Keratinocyte (primary cell): Measurements from ENCODE around the gene RFX3. TPM values are rescaled to one million over a fixed set of nuclear protein-coding genes. Genes with fewer than 3 reads are reported as not detected.

Source experiments
- DNase-seq: peaks from one replicate; pipeline ENCODE4 v3.0.0-alpha.2; 2011; ENCODE audit warnings: low read depth, missing footprints, low spot score
- FAIRE-seq: peaks from 2 replicates; lab custom pipeline; 2011; peaks lifted over from hg19 to GRCh38; lab: Jason Lieb, UNC
- H2AFZ ChIP-seq: 2 replicates; pipeline ENCODE4 v1.6.0; 2012; ENCODE audit warnings: low read length, control low read depth, inconsistent platforms; ENCODE audit not compliant: control insufficient read depth
- H3K27ac ChIP-seq: 2 replicates; pipeline ENCODE4 v1.5.1; 2011; ENCODE audit warnings: low read length; ENCODE audit not compliant: control insufficient read depth, insufficient read depth
- H3K27me3 ChIP-seq: 3 replicates; pipeline ENCODE4 v1.6.0; 2011; ENCODE audit warnings: low read length; ENCODE audit not compliant: control insufficient read depth, insufficient read depth; ENCODE audit errors: extremely low read depth
- H3K36me3 ChIP-seq, 2 experiments: 2 replicates in 1 of 2; 3 replicates in 1 of 2; pipeline ENCODE4 v1.5.1; 2011; ENCODE audit warnings: low read length in 2 of 2, mild to moderate bottlenecking in 1 of 2; ENCODE audit not compliant: control insufficient read depth in 2 of 2, insufficient read depth in 2 of 2; ENCODE audit errors: extremely low read depth in 1 of 2
- H3K4me1 ChIP-seq: 3 replicates; pipeline ENCODE4 v1.5.1; 2011; ENCODE audit warnings: low read length; ENCODE audit not compliant: control insufficient read depth, insufficient read depth; ENCODE audit errors: extremely low read depth
- H3K4me2 ChIP-seq: 3 replicates; pipeline ENCODE4 v1.6.0; 2011; ENCODE audit warnings: low read depth, low read length; ENCODE audit not compliant: control insufficient read depth, insufficient read depth; ENCODE audit errors: extremely low read depth
- H3K4me3 ChIP-seq, 3 experiments: fragments of 200-600 bp in 1 of 3; sonication (generic) in 1 of 3; 2 replicates in 2 of 3; 3 replicates in 1 of 3; pipeline ENCODE4 v1.5.1; 2011 to 2016; ENCODE audit warnings: low read length in 3 of 3, mild to moderate bottlenecking in 3 of 3, control low read depth in 2 of 3, inconsistent platforms in 1 of 3, low read depth in 1 of 3, mixed read lengths in 1 of 3, mixed run types in 1 of 3, moderate library complexity in 1 of 3; ENCODE audit not compliant: control insufficient read depth in 2 of 3, insufficient read depth in 2 of 3; ENCODE audit errors: extremely low read depth in 1 of 3
- H3K79me2 ChIP-seq: 2 replicates; pipeline ENCODE4 v1.6.0; 2012; ENCODE audit warnings: low read length; ENCODE audit not compliant: control insufficient read depth, insufficient read depth
- H3K9ac ChIP-seq: 3 replicates; pipeline ENCODE4 v1.6.0; 2011; ENCODE audit warnings: low read length; ENCODE audit not compliant: control insufficient read depth, insufficient read depth; ENCODE audit errors: extremely low read depth
- H3K9me1 ChIP-seq: 3 replicates; pipeline ENCODE4 v1.6.0; 2011; ENCODE audit warnings: low read length; ENCODE audit not compliant: control insufficient read depth, insufficient read depth; ENCODE audit errors: extremely low read depth
- H3K9me3 ChIP-seq: 2 replicates; pipeline ENCODE4 v1.5.1; 2012; ENCODE audit warnings: low read depth, low read length; ENCODE audit not compliant: control insufficient read depth
- H4K20me1 ChIP-seq: 3 replicates; pipeline ENCODE4 v1.6.0; 2011; ENCODE audit warnings: low read length; ENCODE audit not compliant: control insufficient read depth, insufficient read depth; ENCODE audit errors: extremely low read depth
- CTCF ChIP-seq, 3 experiments: IDR thresholded peaks in 1 of 3; conservative IDR thresholded peaks in 1 of 3; optimal IDR thresholded peaks in 1 of 3; 2 replicates in 2 of 3; 3 replicates in 1 of 3; pipeline versions ENCODE3 to v1.5.1; 2011; ENCODE audit warnings: low read length in 3 of 3, mild to moderate bottlenecking in 3 of 3, moderate library complexity in 2 of 3, control low read depth in 1 of 3, inconsistent platforms in 1 of 3; ENCODE audit not compliant: insufficient read depth in 2 of 3; ENCODE audit errors: extremely low read depth in 1 of 3
- EZH2 ChIP-seq: IDR thresholded peaks from one replicate; pipeline ENCODE4 v1.6.1; 2012; ENCODE audit warnings: inconsistent platforms, mild to moderate bottlenecking, low read length, moderate library complexity
- dilution Hi-C: fragments of 300-500 bp; cut with MboI; formaldehyde crosslinking; loops from one replicate; pipeline ENCODE4 v1.7.0; 2020; ENCODE audit warnings: low sequenced_read_pairs; ENCODE audit not compliant: extremely low pct_ligation_motif_present
- polyA plus RNA-seq, 5 experiments: library from polyadenylated mRNA; depleted of rRNA in 3 of 5; stranded (reverse) in 3 of 5; stranded (forward) in 1 of 5; unstranded in 1 of 5; fragments of >200 nt; gene quantifications; 1 replicate in 1 of 5; 2 replicates in 3 of 5; 3 replicates in 1 of 5; pipeline versions ENCODE4 v1.2.1 to v1.2.3, GENCODE V29; 2011 to 2012; ENCODE audit warnings: missing spikeins in 2 of 5, low read depth in 1 of 5, low replicate concordance in 1 of 5

Gene RFX3
- polyA plus RNA-seq, 1 donor (not counting 4 experiments of a cell fraction or from before 2014, with no cell fraction given) = 1.8 TPM

GRCh38 chr9:3451956-3452355 is 73.8 kb downstream of the RFX3 start:
- H2AFZ ChIP-seq = no peak overlapping the region
- DNase-seq = no peak
- H3K79me2 ChIP-seq = no peaks in the 10 kb centered on the region
- H3K4me3 ChIP-seq = no peak overlapping the region
- H3K9me1 ChIP-seq = no peaks in the 10 kb centered on the region
- dilution Hi-C loops = no loop called here
- no peak overlapping the region for H3K9ac ChIP-seq
- H3K4me2 ChIP-seq = no peak overlapping the region
- H4K20me1 ChIP-seq = no peaks in the 10 kb centered on the region
- H3K9me3 ChIP-seq = no peaks in the 10 kb centered on the region
- TF ChIP-seq CTCF (optimal IDR thresholded peaks at IDR 0.05 in 1 of 3, IDR thresholded peaks at IDR 0.05 in 1 of 3, conservative IDR thresholded peaks at IDR 0.05 in 1 of 3; ENCODE audit: extremely low read depth in 1 of 3, insufficient read depth in 2 of 3, low read length in 3 of 3) (no peak), EZH2 (no peak)
- no peaks in the 10 kb centered on the region for H3K36me3 ChIP-seq
- H3K27ac ChIP-seq = no peak overlapping the region
- no peaks in the 10 kb centered on the region for H3K4me1 ChIP-seq
- peak; percentile 26 for FAIRE-seq
- no peaks in the 10 kb centered on the region for H3K27me3 ChIP-seq

DNA sequence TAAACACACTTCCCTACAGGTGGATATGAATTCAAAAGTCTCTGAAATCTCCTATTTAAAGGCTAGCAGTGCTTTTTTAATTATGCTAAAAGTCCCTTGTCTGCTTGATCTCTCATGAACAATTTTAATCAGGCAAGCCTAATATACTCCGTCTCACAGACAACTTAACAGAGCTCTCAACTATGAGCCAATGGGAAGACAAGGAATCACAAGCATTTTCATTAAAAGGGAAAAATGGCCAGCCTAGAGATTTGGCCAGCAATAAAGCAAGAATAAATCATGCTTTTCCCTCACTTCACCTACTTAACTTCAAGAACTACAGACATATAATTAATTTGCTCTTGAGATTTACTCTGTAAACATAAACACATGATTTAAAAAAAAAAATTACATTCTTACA is 78.0 kb downstream of the RFX3 start:
- Histone ChIP-seq H3K79me2 (no peaks in the 10 kb centered on the region), H3K27ac (no peak overlapping the region), H3K36me3 (no peaks in the 10 kb centered on the region), H3K4me3 (no peak overlapping the region), H2AFZ (no peak overlapping the region), H3K4me1 (no peaks in the 10 kb centered on the region), H3K27me3 (no peaks in the 10 kb centered on the region), H3K9me1 (no peaks in the 10 kb centered on the region), H3K4me2 (no peak overlapping the region), H3K9ac (no peak overlapping the region), H4K20me1 (no peaks in the 10 kb centered on the region), H3K9me3 (no peaks in the 10 kb centered on the region)
- FAIRE-seq (no peak), DNase-seq (no peak)
- TF ChIP-seq EZH2 (no peak), CTCF (optimal IDR thresholded peaks at IDR 0.05 in 1 of 3, IDR thresholded peaks at IDR 0.05 in 1 of 3, conservative IDR thresholded peaks at IDR 0.05 in 1 of 3; ENCODE audit: extremely low read depth in 1 of 3, insufficient read depth in 2 of 3, low read length in 3 of 3) (no peak)
- dilution Hi-C loops = loop anchor here (25.0 kb wide), 1 partner anchor 210 kb away; no protein-coding TSS in a partner anchor
